Activated CD8-positive, alpha-beta memory T cell treated with anti-CD3 and anti-CD28 coated beads for 4 hours (primary cell): ENCODE data around the gene FAM234B.

Experiments
- DNase-seq, 2 donors: peaks; one replicate each; pipeline ENCODE4 v3.0.0-alpha.2; 2020; ENCODE audit warnings: low read depth in 2 of 2

Gene FAM234B, protein sequence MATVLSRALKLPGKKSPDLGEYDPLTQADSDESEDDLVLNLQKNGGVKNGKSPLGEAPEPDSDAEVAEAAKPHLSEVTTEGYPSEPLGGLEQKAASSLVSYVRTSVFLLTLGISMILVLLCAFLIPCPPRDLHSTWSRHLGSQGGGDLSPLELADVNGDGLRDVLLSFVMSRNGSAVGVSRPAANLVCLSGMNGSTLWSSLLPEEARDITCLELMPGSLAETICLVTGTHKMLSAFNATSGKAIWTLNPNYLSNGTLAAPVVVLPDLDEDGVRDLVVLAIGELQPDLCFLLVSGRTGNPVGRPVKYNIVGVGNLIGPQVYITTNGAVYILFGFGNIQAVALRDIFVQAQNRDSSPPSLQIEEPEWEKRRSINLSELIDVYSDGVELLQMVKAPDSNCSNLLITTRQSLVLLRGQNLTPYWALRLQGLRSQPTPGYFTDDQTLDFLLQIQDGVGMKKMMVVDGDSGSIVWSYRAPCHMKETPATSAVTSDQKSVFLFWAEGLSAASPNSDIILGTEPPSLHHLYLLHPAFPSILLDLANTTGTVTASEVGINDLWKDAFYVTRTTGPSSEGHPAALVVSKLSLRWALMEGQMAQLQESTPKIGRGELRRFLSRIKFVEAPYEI

DNA sequence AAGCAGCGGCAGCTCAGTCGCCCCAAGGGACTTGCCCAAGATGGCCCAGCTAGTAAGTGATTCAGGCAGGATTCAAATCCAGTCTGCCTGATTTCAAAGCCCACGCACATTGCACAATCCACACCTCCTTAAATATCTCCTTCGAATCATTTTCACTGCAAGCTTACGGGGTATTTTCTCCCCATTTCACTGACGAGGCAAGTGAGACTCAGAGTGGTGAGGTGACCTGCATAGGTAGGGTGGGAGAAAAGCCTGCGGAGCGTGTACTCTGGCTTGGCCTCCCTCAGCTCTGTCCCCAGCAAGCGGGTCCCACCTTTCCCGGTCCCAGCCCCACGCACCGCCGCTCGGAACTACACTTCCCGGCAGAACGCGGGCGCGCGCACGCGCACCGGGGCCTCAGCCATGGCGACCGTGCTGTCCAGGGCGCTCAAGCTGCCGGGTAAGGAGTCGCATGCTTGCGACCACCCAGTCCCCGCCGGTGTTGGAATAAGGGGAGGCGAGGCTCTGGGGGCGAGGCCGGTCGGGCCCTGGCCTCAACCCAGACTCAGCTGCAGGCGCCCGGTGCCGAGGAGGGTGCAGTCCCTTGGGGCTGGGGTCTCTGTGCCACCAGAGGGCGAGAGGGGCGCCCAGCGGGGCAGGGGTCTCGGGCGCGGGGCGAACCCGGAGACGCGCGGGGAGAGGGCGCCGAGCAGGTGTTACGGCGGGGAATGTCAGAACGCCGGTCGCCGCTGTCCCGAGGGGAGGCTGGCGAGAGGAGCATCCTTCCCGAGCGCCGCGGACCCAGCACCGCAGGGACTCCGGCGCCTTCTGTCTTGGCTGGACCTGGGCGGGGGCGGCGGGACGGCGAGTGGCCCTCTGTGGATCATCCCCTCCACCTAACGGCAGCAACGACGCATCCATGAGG, at the start of gene FAM234B:
Gene FAM234B (plus strand): TSS at position 380 of the 904 bp plus-strand sequence. CDS start 23 bp downstream, at position 403.
- DNase-seq = peak; percentile 50

DNA sequence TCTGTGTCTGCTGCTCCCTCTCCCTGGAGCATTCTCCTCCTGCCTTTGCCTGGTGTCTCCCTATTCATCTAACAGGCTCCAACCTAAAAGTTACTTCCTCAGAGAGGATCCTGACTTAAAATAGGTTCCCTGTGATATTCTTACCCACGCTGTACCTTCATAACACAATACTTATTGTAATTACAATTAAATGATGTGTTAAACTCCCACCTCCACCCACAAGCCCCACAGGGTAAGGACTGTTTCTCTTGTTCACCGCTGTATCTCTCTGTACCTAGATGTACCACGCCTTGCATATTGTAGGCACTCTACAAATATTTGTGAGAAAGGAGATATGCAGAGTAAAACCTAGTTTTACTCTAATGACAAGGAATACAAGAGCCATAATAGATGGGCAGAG, 49.1 kb upstream of the FAM234B start:
- DNase-seq = no peak

DNA sequence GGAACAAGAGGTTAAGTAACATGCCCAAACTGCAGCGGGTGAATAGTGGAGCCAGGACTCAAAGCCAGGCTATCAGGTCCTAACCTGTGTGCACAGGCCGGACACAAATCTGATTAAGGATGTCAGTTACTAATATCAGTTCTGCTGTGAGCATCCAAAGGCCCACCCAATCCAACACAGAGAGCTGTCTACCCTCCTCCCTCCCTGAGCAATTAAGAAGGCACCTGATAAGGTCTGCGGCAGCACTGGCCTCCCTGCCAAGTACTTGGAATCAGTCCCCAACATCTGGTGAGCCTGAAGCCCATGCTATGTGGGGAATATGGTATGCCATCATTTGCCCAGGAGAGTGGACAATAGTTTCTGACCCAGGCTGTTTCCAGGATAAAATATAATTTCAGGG, 48.0 kb upstream of the FAM234B start:
- no peak for DNase-seq

DNA sequence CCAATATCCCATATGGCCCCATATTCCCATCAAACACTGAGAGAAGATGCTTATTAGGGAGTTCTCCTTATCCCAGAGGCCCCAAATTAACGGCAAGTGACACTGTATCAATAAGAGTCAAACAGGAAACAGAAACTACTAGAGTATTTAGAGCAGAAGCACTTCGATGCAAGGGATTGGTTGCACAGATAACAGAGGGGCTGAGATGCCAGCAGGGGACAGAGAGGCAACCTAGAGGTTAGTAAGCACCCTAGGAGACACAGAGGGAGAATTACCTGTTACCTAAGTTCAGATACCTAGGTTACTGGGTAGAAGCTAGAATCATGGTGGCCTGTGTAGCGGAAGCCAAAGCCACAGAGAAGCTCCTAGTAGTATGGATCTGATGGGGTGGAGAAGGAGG, 47.0 kb upstream of the FAM234B start:
- no peak for DNase-seq

DNA sequence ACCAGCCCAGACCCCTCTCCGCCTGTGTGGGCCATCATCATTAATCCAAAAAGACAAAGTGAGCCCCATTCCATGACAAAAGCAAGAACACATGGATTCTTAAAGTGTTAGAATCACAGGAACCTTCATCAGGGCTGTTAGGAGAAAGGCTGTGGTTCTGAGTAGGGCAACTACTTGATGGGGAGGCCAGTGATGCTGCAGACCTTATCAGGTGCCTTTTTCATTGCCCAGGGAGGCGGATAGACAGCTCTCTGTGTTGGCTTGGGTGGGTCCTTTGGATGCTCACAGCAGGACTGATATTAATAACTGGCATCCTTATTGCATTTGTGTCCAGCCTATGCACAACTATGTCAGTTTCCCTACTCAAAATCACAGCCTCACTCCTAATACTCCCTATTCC, 46.4 kb upstream of the FAM234B start:
- no peak for DNase-seq

DNA sequence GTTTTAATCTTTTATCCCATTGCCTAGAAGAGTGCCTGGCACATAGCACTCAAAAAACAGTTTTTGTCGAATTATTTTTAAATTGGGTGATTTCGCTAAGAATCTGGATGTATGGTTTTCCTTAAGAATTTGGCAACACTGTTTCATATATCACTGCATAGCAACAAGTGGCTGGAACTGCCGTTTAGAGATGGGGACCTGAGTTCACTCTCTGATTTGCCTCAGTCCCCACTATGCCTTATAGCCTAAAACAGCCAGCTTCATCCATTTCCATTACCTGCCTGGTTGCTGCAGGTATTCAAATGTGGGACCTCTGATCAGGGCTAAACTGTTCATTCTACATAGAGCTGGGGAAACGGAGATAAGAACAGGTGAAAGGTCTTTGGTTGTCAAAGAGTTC, 45.9 kb upstream of the FAM234B start:
- no peak for DNase-seq

DNA sequence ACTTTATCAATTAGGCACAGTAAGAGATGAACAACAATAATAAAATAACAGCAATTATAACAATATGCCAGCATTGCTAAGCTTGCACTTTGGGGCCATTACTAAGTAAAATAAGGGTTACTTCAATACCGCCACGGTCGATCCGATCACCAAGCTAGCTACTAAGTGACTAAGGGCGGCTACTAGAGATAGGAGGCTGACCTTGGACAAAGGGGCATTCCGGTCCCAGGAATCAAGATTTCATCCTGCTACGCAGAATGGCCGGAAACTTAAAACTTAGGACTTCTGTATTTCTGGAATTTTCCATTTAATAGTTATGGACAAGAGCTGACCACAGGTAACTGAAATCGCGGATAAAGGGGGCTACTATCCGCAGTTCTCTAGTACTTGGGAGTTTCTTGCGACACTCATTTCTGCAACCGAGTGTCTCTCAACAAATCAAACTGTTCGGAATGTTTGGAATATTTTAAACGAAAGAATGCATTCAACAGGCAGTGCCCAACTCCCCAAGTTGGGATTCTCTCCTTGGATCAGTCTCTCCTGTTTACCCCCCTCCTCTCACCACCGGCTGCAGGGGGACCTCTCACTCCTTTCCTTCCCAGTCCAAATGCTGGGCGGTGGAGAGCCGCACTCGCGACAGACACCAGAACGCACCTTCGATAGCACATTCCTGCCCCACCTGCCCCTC, 44.8 kb upstream of the FAM234B start:
- no peak for DNase-seq

DNA sequence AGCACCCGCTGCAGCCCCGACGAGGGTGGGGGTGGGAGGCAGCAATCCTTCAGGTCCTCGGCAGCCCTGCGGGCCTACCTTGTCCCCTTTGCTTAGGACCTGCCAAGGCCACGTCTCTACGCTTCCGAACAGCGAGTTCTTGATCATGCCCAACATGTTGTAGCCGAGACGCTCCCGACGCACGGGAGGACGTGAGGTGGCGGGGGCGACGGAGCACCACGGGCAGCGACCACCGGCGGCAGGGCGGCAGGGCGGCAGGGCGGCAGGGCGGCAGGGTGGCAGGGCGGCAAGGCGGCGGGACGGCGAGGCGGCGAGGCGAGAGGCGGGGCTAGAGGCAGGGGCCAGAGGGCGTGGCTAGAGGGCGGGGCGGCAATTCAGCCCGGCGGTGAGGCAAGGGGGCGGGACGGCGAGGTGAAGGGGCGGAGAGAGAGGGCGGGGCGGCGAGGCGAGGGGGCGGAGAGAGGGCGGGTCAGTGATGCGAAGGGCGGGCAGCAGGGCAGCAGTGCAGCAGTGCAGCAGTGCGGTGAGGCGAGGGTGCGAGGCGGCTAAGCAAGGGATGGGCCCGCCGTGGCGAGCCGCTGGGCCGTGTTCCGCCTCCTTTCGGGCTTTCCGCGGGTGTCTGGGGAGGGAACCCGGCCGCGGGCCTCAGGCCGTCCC, 44.1 kb upstream of the FAM234B start, which contains the start of gene HEBP1:
Gene HEBP1 (minus strand): TSS at position 307 of the 657 bp plus-strand sequence. CDS start 151 bp downstream, at position 156.
- DNase-seq = peak; percentile 90 to 91

DNA sequence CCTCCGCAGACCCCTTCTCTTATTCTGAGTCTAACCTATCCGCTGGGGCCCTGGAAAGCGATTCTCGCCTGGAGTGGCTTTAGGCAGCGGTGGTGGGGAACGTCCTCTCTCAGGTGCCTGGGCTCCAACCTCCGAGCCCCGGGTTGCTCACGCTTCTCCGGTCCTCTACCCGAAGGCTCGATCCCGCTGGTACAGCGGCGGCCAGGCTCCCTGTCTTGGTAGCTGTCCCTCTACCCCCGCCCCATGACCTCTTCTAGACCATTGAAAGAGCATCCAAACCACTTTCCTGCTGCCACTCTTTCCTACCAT, 43.6 kb upstream of the FAM234B start:
- DNase-seq = no peak

DNA sequence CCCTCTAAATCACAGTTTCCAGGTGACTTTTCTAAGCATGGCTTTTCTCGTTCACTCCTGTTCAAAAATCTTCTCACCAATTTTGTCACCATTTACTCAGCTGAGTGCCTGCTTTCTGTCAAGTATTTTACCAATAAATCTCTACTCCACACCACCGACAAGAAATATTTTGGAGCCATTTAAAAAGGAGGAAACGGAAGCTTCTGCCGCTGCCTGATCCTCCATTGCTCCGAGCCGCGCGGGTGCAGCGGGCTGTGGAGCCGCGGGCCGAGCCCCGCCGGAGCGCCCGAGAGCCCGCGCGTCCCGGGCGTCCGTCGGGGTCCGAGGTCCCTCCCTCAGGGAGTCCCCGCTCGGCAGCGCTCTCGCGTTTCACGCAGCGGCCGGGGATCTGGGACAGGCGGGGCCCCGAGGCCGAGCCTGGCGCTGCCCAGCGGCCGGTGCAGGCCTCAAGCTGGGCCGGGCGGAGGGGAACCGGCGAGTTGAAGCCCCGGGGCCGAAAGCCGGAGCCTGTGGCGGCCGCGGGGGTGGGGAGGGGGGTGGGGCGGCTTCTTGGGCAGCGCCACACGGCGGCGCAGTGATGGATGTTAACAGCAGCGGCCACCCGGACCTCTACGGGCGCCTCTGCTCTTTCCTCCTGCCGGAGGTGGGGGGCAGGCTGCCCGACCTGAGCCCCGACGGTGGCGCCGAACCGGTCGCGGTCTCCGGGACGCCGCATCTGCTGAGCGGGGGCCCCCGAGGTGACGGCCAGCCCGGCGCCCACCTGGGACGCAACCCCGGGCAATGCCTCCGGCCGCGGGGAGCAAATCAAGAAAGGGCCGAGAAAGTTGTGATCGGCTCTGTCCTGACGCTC, 43.0 kb upstream of the FAM234B start:
- peak in 1 of 2 donors; percentile 1 for DNase-seq

DNA sequence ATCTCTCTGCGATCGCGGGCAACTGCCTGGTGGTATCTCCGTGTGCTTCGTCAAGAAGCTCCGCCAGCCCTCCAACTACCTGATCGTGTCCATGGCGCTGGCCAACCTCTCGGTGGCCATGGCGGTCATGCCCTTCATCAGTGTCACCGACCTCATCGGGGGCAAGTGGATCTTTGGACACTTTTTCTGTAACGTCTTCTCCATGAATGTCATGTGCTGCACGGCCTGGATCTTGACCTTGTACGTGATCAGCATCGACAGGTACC, 42.5 kb upstream of the FAM234B start:
- no peak for DNase-seq

DNA sequence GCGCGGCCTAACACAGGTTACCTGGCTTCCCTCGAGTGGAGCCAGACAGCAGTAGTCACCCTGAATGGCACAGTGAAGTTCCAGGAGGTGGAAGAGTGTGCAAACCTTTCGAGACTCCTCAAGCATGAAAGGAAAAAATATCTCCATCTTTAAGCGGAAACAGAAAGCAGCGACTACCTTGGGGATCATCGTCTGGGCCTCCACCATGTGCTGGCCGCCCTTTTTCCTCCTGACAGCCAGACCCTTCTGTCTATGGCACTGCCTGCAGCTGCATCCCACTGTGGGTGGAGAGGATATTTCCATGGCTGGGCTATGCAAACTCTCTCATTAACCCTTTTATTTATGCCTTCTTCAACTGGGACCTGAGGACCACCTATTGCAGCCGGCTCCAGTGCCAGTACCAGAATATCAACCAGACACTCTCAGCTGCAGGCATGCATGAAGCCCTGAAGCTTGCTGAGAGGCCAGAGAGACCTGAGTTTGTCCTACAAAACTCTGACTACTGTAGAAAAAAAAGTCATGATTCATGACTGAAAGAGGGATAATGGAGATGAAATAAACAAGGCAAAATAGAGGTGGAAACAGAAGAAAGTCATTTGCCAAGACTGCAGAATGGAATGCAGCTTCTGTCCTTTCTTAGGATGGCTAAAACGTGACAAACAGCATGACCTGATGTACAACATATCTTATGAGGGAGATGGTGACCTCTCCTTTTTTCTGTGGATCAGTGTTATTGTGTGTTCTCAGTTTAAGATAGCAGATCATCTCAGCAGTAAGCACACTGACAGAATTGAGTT, 41.7 kb upstream of the FAM234B start:
- no peak for DNase-seq

DNA sequence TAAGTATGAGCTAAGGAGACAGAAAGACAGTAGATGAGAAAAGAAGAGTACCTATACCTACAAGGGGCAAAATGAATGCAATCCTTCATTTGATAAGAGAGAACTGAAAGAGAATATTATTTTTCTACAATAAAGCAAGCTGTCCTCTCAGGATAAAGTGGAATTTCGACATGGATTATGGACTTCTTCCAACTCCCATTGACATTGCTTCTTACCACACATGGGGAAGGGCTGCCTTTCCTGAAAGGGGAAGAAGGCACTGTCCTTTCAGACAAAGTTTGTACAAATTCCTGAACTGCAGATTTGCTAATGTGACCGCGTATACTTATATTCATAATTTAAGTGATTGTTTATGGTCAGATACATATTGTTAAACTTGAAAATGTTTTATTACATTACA, 39.8 kb upstream of the FAM234B start:
- no peak for DNase-seq

DNA sequence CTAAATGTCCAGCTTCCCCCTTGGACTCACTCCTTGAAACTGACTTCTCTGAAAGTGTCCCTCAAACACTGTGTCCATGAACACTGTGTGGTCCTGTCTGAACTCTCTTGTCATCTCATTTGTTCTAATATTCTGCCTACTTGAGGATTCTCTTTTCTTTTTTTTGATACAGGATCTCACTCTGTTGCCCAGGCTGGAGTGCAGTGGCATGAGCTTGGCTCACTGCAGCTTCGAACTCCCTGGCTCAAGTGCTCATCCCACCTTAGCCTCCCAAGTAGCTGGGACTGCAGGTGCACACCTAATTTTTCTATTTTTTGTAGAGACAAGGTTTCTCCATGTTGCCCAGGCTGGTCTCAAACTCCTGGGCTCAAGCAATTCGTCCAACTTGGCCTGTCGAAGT, 39.2 kb upstream of the FAM234B start:
- no peak for DNase-seq

DNA sequence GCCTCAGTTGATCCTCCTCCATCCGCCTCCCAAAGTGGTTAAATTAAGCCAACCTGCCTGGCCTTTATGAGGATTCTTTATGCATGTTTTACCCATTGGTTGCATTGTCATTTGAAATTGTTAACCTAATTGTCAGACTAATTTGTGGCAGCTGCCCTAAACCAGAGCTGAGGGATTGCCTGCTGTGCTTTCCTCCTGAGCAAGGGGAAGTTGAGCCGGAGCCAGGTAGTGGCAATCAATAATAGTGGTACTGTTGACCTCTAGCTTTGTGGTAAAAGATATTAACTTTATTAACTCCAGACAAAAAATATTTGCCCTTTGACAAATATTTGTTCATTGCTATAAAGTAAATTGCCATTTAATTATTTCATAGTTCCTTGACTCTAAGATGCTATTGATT, 38.5 kb upstream of the FAM234B start:
- DNase-seq = no peak

DNA sequence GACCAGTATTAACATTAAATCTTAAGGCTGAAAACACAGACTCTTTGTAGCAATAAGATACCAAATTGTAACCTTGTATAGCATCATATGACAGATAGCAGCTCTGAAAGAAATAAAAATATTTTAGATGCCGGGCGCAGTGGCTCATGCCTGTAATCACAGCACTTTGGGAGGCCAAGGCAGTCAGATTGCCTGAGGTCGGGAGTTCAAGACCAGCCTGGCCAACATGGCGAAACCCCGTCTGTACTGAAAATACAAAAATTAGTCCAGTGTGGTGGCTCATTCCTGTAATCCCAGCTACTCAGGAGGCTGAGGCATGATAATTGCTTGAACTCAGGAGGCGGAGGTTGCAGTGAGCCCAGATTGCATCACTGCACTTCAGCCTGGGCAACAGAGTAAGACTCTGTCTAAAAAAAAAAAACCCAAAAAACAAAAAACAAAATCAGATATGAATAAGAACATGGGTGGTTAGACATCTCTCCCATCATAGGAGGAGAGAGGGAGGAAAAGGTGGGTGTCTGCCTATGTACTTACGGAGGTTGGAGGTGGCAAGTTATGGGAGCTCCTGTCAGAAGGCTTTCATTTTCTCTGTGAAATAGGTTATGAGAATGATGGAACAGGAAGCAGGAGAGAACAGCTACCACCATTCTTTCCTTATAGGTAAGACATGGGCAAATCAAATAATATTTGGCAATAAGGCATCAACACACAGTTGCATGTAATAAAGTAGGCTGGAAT, 36.5 kb upstream of the FAM234B start:
- no peak for DNase-seq

DNA sequence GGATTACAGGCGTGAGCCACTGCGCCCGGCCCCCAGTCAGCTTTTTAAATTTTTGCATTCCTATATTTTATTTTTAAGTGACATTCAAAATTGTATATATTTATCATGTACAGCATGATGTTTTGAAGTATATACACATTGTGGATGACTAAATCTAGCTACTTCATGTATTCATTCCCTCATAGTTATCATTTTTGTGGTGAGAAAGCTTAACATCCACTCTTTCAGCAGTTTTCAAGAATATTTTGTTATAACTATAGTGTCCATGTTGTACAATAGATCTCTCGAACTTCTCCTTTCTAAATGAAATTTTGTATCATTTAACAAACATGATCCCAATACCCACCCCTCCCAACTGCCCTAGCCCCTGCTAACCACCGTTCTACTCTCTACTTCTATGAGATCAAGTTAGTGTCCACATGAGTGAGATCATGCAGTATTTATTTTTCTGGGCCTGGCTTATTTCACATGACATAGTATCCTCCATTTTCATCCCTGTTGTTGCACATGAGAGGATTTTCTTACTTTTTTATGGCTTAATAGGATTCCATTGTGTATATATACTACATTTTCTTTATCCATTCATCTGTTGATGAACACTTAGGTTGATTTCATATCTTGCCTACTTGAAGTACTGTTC, 35.3 kb upstream of the FAM234B start:
- no peak for DNase-seq

DNA sequence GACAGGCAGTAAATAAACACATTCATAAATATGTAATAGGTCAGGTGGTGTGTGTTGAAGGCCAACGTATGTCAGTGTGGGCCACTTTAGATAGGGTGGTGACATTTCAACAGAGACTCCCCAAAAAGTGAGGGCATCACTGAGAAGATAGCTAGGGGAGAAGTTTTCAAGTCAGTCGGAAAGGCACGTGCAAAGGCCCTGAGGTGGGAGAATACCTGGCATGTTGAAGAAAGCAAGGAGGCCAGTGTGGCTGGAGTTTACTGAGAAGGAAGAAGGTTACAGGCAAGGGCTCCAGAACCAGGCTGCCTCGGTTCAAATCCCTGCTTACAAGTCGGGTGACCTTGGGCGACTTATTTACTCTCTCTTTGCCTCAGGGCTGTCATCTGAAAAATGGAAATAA, 33.1 kb upstream of the FAM234B start:
- DNase-seq = no peak

DNA sequence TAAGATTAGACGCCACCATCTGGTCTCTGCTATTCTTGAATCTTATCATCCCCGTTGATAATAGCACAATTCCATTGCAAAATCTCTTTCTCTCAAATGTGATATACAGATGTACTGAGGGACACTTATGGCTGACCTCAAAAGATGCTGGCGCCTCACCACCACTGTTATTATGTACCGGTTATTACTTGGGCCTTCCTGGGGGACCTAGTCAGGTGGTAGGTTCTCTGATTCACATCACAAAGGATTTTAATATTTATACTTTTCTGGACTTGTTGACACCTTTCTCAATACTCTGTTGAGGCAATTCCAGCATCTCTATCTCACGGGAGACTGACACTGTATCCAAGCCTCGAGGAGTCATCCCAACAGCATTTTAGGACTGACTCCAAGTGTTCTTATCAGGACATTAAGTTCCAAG, 21.3 kb upstream of the FAM234B start:
- no peak for DNase-seq
